KBM-7 (cell line): ENCODE results near the gene FUT8.

Experiments used
- DNase-seq: peaks from one replicate; pipeline ENCODE4 v3.0.0-alpha.2; 2015
- in situ Hi-C: fragments of 300-500 bp; cut with MboI; formaldehyde crosslinking; loops from 2 replicates; pipeline ENCODE4 v1.14.3; 2020; ENCODE audit warnings: low sequenced_read_pairs, low pct_unique_long_range_greater_than_20kb, mixed read lengths

The FUT8 gene

GRCh38 chr14:65780566-65780965, 368.0 kb downstream of the FUT8 start:
- in situ Hi-C loops, result no loop called here
- DNase-seq, result no peak

DNA sequence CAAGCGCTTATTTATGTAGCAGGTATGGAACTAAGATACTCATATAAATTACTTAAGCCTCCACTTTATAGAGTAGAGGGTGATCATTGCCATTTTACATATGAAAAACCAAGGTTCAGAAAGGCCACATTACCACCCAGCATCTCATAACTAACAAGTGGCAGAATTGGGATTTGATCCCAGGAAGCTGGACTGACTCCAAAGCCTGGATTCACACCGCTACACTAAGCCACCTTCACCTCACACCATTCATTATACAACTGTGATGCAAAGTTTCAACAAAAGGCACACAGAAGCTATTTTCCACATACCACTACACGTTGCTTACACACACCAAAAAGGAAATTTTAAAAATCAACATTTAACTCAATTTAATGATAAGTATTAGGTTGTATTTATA, 370.6 kb downstream of the FUT8 start:
- in situ Hi-C loops, result no loop called here
- DNase-seq, result no peak

DNA sequence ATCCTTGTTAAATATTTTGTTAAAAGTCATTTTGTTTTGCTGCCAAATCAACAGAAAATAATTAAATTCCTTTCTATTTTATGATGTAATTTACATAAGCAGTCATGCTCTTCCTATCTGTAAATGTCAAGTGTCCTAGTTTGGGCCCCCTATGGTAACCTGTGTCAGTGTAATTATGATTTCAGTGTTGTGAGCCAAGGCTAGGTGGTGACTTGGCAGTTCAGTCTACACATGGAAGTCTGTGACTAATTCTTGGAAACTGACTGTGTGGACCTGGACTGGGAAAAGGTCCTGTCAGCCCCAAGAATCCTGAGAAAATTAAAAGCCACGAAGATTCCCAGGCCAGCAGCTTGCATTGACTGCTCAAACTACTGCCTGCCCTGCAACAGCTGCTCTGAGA, 371.0 kb downstream of the FUT8 start:
- in situ Hi-C loops, result no loop called here

DNA sequence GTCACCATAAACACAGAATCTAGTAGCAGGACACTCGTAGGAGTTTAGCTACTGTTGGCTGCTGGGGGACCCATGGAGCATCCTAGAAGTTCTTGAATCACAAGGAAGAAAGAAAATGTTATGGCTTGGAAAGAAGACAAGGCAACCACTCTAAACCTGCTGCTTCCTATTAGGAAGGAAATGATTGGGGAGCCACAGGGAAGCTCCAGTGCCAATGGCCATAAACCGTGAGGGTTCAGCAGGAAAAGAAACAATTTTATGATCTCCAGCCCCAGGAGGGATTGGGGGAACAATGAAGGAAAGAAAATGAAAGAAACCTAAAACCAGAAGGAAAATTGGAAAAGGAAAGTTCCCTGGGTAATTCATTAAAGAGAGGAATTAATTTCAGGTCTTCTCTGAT, 372.0 kb downstream of the FUT8 start:
- in situ Hi-C loops, result no loop called here
- DNase-seq, result no peak

More for the DNA sequence above, 371.0 kb downstream of the FUT8 start:
- no peak for DNase-seq

DNA sequence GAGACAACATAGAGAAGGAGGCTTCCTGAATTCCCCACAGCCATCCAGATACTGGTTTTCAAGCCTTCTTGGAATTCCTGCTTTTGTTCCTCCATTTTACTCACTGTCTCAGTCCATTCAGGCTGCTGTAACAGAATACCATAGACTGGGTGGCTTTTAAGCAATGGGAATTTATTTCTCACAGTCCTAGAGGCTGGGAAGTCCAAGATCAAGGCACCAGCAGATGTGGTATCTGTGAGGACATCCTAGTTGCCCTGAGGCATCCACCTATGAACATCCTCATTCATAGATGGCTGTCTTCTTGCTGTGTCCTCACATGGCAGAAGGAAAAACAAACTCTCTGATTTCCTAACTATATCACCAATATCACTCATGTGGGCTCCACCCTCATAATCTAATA, 374.9 kb downstream of the FUT8 start:
- in situ Hi-C loops, result no loop called here

GRCh38 chr14:65788876-65789275, 376.3 kb downstream of the FUT8 start:
- DNase-seq, result no peak
- in situ Hi-C loops, result no loop called here

More for the DNA sequence above, 374.9 kb downstream of the FUT8 start:
- no peak for DNase-seq

DNA sequence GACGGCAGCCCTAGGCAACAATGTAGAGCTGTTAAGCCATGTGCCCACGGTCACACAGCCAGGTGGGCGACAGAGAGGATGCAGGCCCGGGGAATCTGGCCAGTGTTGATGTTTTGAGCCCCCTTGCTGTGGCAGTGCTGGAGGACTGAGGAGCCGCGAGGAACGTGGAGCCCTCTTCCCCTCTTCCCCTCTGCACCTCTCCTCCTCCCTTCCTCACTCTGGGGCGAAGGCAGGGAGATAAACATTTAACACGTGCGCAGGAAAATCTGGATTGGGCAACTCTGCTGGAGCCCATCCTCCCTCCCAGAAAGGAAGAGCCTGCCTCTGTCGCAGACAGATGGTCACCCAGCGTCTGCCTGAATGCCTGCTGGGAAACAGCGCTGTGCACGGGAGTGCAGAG, 376.8 kb downstream of the FUT8 start:
- in situ Hi-C loops, result no loop called here
- no peak for DNase-seq

DNA sequence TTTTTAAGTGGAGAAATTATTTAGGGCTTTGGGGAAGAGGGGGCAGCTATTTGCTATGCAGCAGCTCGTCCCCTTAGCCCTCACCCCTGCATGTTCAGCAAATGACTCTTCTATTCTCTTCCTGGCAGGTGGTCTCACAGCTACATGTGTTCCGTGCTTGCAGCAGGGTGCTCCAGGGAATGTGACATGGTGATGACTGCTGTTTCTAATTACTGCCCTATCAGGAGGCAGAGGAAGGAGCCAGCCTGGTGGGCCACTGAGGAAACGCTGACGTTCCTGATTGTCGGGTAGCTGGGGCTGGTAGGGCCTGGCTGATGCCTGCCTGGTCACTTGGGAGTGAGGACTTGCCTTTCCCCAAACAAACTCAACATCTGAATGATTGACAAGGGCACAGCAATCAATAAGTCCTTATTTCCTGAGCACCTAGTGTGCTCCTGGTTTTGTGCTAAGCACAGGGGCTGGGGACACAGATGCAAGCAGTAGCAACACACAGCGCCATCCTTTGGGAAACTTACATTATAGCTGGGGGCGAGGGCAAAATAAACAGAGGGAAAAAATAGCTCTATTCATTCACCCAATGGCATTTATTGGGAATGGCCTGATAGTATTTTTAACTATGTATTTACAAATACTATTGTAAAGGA, 377.8 kb downstream of the FUT8 start:
- in situ Hi-C loops, result no loop called here
- DNase-seq, result no peak

GRCh38 chr14:65791191-65791981, 378.9 kb downstream of the FUT8 start:
- in situ Hi-C loops, result no loop called here
- DNase-seq, result peak; percentile 90

- no peak for DNase-seq
- in situ Hi-C loops, result no loop called here
These were observed 379.8 kb downstream of the FUT8 start for GRCh38 chr14:65792208-65792905.
